KMS-11 (cell line): Measurements from ENCODE around the gene DISC1.

Source experiments
- H2AFZ ChIP-seq: fragments of 200-600 bp; sonication (generic); 2 replicates; pipeline ENCODE4 v1.6.1; 2016; ENCODE audit warnings: antibody characterized with exemption, mixed run types, low read depth
- H3K27ac ChIP-seq: fragments of 200-600 bp; sonication (generic); 2 replicates; pipeline ENCODE4 v1.6.1; 2016; ENCODE audit warnings: mild to moderate bottlenecking, mixed run types
- H3K27me3 ChIP-seq: fragments of 200-600 bp; sonication (generic); 2 replicates; pipeline ENCODE4 v1.6.1; 2017; ENCODE audit warnings: mild to moderate bottlenecking, low read depth, mixed run types, moderate library complexity; ENCODE audit not compliant: insufficient read depth
- H3K36me3 ChIP-seq: fragments of 200-600 bp; sonication (generic); 2 replicates; pipeline ENCODE4 v1.6.1; 2017; ENCODE audit warnings: mild to moderate bottlenecking, mixed run types; ENCODE audit not compliant: insufficient read depth
- H3K4me1 ChIP-seq: fragments of 200-600 bp; sonication (generic); 2 replicates; pipeline ENCODE4 v1.6.1; 2016; ENCODE audit warnings: mild to moderate bottlenecking, low read depth, mixed run types; ENCODE audit not compliant: poor library complexity, severe bottlenecking
- H3K4me2 ChIP-seq: fragments of 200-600 bp; sonication (generic); 2 replicates; pipeline ENCODE4 v1.7.0; 2016; ENCODE audit warnings: mild to moderate bottlenecking, mixed run types
- H3K4me3 ChIP-seq: fragments of 200-600 bp; sonication (generic); IDR thresholded peaks from 2 replicates; pipeline ENCODE4 v1.6.1; 2017; ENCODE audit warnings: low read depth, low read length, mixed read lengths; ENCODE audit not compliant: insufficient read depth
- H3K79me2 ChIP-seq: fragments of 200-600 bp; sonication (generic); 2 replicates; pipeline ENCODE4 v1.6.1; 2016; ENCODE audit warnings: low read depth, mixed run types; ENCODE audit not compliant: insufficient read depth
- H3K9ac ChIP-seq: fragments of 200-600 bp; sonication (generic); 2 replicates; pipeline ENCODE4 v1.6.1; 2016; ENCODE audit warnings: mild to moderate bottlenecking, mixed run types
- H4K20me1 ChIP-seq: fragments of 200-600 bp; sonication (generic); 2 replicates; pipeline ENCODE4 v1.6.1; 2016; ENCODE audit warnings: mild to moderate bottlenecking, mixed run types; ENCODE audit not compliant: insufficient read depth
- TF ChIP-seq, protein P1 (sequence below): fragments of 200-600 bp; sonication (generic); conservative IDR thresholded peaks from 2 replicates; pipeline ENCODE4 v1.6.1; 2017; ENCODE audit warnings: low read depth, mild to moderate bottlenecking, antibody characterized with exemption, low read length, moderate library complexity, mixed read lengths

Gene DISC1

DNA sequence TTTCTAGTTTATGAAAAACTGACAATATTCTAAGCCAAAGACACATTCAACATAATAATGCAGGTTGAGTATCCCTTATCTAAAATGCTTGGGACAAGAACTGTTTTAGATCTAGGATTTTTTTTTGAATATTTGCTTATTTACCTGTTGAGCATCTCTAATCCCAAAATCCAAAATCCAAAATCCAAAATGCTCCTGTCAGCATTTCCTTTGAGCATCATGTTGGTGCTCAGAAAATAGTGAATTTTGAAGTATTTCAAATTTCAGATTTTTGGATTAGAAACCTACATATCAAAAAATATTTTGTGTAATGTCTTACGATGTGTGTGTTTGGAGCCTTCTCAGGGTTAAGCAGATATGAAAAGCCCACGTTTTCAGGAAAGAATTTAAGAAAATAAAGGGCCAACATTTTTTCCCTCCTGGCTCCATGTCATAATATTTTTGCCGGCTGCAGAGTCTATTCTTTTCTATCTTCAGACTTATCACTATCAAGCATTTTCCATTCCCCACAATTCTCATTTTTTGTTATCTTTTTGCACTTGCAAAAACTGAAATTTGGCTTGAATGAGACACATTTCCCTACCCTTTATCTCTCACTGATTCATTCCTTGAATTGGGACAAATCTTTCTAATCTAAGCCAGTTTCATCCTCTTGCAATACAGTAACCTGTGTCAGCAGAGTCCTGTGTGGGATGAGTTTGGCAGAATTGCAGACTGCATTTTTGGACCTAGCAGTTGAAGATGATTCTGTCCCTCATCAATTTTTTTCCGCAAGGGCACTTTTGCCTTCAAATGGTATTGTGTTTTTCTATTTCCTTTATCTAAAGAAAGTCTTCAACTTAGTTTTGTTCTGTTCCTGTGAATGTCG lies 233.9 kb downstream of the DISC1 start:
- Histone ChIP-seq H3K36me3 (no peaks in the 10 kb centered on the region), H2AFZ (no peak overlapping the region), H4K20me1 (no peaks in the 10 kb centered on the region), H3K27ac (no peak overlapping the region), H3K4me3 (no peak overlapping the region), H3K4me1 (no peaks in the 10 kb centered on the region), H3K9ac (no peak overlapping the region), H3K4me2 (no peak overlapping the region), H3K79me2 (no peaks in the 10 kb centered on the region), H3K27me3 (no peaks in the 10 kb centered on the region)
- TF ChIP-seq, protein P1, sequence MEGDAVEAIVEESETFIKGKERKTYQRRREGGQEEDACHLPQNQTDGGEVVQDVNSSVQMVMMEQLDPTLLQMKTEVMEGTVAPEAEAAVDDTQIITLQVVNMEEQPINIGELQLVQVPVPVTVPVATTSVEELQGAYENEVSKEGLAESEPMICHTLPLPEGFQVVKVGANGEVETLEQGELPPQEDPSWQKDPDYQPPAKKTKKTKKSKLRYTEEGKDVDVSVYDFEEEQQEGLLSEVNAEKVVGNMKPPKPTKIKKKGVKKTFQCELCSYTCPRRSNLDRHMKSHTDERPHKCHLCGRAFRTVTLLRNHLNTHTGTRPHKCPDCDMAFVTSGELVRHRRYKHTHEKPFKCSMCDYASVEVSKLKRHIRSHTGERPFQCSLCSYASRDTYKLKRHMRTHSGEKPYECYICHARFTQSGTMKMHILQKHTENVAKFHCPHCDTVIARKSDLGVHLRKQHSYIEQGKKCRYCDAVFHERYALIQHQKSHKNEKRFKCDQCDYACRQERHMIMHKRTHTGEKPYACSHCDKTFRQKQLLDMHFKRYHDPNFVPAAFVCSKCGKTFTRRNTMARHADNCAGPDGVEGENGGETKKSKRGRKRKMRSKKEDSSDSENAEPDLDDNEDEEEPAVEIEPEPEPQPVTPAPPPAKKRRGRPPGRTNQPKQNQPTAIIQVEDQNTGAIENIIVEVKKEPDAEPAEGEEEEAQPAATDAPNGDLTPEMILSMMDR = no peak

DNA sequence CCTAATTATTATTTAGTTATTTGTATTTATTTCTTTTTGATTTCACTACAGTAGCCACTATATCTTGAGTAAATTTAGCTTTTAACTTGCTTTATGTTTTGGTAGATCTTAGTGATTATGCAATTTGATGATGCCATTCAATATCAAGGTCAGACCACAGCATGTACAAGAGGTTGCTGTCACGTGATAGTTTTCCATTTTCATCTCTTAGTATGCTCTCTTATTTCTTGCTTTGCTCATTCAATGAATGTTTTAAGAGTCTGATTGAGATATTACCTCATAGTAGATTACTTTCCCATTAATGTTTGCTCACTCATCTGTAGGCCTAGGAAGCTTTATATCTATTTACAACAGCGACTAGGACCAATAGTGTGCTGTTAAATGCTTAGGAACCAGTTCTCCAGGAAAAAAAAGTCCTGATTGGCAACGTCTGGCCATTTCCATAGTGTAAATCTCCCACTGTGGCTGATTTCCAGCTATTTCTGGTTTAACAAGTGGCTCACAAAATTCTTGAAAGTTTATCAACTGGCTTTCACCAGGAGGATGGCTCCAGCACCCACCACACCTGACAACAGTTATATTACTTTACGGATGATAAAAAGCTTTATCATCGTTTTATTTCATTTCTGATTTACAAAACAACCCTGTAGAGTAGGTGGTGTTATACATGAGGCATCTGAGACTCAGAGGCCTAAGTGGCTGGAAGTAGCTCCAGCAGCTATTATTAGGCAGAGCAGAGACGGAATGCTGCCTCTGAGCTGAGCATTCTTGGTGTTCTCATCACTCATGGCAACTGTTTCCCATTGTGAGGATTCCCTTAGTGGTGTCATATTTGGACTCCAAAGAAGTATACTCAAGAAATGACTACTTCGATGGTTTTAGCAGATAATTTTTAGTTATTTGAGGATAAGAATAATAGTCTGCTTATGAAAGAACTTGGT lies 235.2 kb downstream of the DISC1 start:
- no peak overlapping the region for H3K4me3 ChIP-seq
- no peaks in the 10 kb centered on the region for H3K79me2 ChIP-seq
- no peaks in the 10 kb centered on the region for H3K4me1 ChIP-seq
- no peak overlapping the region for H3K4me2 ChIP-seq
- H3K36me3 ChIP-seq = no peaks in the 10 kb centered on the region
- no peaks in the 10 kb centered on the region for H4K20me1 ChIP-seq
- H2AFZ ChIP-seq = no peak overlapping the region
- H3K9ac ChIP-seq = no peak overlapping the region
- H3K27me3 ChIP-seq = no peaks in the 10 kb centered on the region
- TF ChIP-seq, protein P1 = no peak
- no peak overlapping the region for H3K27ac ChIP-seq

DNA sequence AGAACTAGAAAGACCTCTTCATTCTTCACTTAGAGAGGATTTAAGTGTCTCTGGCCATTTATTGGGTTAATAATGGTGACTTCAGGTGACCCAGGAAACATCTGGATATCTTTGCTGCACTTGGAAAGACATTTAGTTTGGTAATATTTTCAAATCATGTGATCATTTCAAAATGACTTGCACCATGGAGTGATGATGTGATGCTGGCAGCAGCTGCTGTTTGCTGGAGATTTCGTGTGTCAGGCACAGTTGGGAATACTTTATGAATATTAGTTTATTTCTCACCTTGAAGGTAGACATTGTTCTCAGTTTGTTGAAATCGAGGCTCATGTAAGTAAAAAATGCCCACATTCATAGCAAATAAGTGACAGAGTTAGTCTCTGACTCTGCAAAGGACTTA lies 236.0 kb downstream of the DISC1 start:
- Histone ChIP-seq H3K4me2 (no peak overlapping the region), H3K4me1 (no peaks in the 10 kb centered on the region), H3K27ac (no peak overlapping the region), H3K4me3 (no peak overlapping the region), H3K36me3 (no peaks in the 10 kb centered on the region), H3K27me3 (no peaks in the 10 kb centered on the region), H3K79me2 (no peaks in the 10 kb centered on the region), H3K9ac (no peak overlapping the region), H2AFZ (no peak overlapping the region), H4K20me1 (no peaks in the 10 kb centered on the region)
- TF ChIP-seq, protein P1 = no peak

DNA sequence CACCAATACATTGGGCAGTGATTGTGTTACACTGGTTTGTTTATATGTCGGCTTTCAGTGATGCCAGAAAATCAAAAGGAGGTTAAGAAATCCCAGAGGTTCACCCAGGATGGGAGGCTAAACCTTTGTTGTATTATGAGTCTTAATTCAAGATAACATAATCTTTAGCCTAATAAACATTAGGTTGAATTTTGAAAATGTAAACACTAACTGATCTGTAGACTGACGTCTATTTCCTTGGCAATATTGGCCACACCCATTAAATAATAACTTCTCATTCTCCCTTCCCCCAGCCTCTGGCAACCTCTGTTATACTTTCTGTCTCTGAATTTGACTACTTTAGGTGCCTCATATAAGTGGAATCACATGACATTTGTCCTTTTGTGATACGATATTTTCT lies 238.7 kb downstream of the DISC1 start:
- no peak overlapping the region for H2AFZ ChIP-seq
- H3K27me3 ChIP-seq = no peaks in the 10 kb centered on the region
- H3K79me2 ChIP-seq = no peaks in the 10 kb centered on the region
- no peaks in the 10 kb centered on the region for H3K36me3 ChIP-seq
- H3K9ac ChIP-seq = no peak overlapping the region
- H3K4me3 ChIP-seq = no peak overlapping the region
- no peak overlapping the region for H3K4me2 ChIP-seq
- TF ChIP-seq, protein P1 = no peak
- no peaks in the 10 kb centered on the region for H3K4me1 ChIP-seq
- no peaks in the 10 kb centered on the region for H4K20me1 ChIP-seq
- H3K27ac ChIP-seq = no peak overlapping the region
